ENCODE data around the gene ABCB8.

Gene ABCB8

DNA sequence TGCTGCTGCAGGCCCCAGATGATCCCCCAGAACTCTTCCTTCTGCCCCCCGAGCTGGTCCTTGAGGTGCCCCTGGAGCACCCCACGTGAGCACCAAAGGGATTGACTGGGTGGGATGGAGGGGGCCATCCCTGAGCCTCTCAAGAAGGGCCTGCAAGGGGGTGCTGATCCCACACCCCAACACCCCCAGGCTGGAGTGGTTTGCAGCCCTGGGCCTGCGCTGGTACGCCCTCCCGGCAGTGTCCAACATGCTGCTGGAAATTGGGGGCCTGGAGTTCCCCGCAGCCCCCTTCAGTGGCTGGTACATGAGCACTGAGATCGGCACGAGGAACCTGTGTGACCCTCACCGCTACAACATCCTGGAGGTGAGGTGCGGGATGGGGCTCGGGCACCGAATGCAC is 29.2 kb upstream of the ABCB8 start:
- Mint-ChIP-seq H3K4me3 (no peak overlapping the region), H3K27me3 (ENCODE audit: low read depth) (peaks cover 3% of the 10 kb centered on the region), H3K36me3 (ENCODE audit: low read depth) (no peaks in the 10 kb centered on the region), H3K9me3 (no peaks in the 10 kb centered on the region), H3K27ac (no peak overlapping the region), H3K4me1 (peaks cover 5% of the 10 kb centered on the region)
- TF ChIP-seq CTCF (IDR thresholded peaks at IDR 0.05; ENCODE audit: unreplicated experiment in 3 of 3) = no peak

GRCh38 chr7:150999497-151000230 is 28.6 kb upstream of the ABCB8 start:
- Mint-ChIP-seq H3K27me3 (ENCODE audit: low read depth) (peaks cover 3% of the 10 kb centered on the region), H3K27ac (no peak overlapping the region)

DNA sequence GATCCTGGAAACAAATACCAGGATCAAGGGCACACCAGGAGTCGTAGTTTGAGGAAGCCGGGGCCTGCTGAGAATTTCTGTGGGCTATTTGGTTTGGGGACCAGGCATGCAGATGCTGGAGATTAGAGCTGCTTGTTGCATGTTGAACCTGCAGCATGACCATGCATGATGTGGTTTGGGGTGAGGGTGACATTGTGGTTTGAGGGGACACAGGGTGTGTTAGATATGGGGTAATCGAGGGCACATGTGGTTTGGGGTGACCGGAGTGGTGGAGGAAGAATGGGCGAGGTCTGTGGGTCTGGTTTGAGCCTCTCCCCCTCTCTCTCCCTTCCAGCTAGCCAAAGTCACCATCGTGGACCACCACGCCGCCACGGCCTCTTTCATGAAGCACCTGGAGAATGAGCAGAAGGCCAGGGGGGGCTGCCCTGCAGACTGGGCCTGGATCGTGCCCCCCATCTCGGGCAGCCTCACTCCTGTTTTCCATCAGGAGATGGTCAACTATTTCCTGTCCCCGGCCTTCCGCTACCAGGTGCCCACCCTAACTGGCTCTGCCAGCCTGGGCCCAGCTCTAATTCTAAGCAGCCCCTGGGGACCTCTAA is 27.3 kb upstream of the ABCB8 start:
- no peak overlapping the region for H3K27ac Mint-ChIP-seq
- peaks cover 3% of the 10 kb centered on the region for H3K27me3 Mint-ChIP-seq (ENCODE audit: low read depth)
- H3K4me3 Mint-ChIP-seq = no peak overlapping the region
- no peak for TF ChIP-seq CTCF (IDR thresholded peaks at IDR 0.05; ENCODE audit: unreplicated experiment in 3 of 3)
- H3K4me1 Mint-ChIP-seq = peaks cover 5% of the 10 kb centered on the region
- H3K36me3 Mint-ChIP-seq (ENCODE audit: low read depth) = no peaks in the 10 kb centered on the region
- H3K9me3 Mint-ChIP-seq = no peaks in the 10 kb centered on the region

More at GRCh38 chr7:150999497-151000230, 28.6 kb upstream of the ABCB8 start:
- no peaks in the 10 kb centered on the region for H3K36me3 Mint-ChIP-seq (ENCODE audit: low read depth)
- H3K4me3 Mint-ChIP-seq = no peak overlapping the region
- no peaks in the 10 kb centered on the region for H3K9me3 Mint-ChIP-seq
- H3K4me1 Mint-ChIP-seq = peaks cover 5% of the 10 kb centered on the region
- TF ChIP-seq CTCF (IDR thresholded peaks at IDR 0.05; ENCODE audit: unreplicated experiment in 3 of 3) = no peak

DNA sequence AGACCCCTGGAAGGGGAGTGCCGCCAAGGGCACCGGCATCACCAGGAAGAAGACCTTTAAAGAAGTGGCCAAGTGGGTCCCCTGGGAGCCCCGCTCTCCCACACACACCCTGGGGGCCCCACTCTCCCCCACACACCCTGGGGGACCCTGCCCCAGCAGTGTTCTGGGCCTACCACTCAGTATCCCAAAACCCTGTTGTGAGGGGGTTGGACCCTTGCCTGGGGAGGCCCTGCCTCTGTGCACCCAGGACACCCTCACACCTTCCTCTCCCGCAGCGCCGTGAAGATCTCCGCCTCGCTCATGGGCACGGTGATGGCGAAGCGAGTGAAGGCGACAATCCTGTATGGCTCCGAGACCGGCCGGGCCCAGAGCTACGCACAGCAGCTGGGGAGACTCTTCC is 26.7 kb upstream of the ABCB8 start:
- TF ChIP-seq CTCF (IDR thresholded peaks at IDR 0.05; ENCODE audit: unreplicated experiment in 3 of 3) = no peak
- Mint-ChIP-seq H3K4me3 (no peak overlapping the region), H3K27ac (no peak overlapping the region), H3K4me1 (peaks cover 5% of the 10 kb centered on the region), H3K36me3 (ENCODE audit: low read depth) (no peaks in the 10 kb centered on the region), H3K27me3 (ENCODE audit: low read depth) (peaks cover 3% of the 10 kb centered on the region), H3K9me3 (no peaks in the 10 kb centered on the region)

GRCh38 chr7:151003572-151003971 is 24.7 kb upstream of the ABCB8 start:
- no peak for TF ChIP-seq CTCF (IDR thresholded peaks at IDR 0.05; ENCODE audit: unreplicated experiment in 3 of 3)
- no peak overlapping the region for H3K27ac Mint-ChIP-seq

DNA sequence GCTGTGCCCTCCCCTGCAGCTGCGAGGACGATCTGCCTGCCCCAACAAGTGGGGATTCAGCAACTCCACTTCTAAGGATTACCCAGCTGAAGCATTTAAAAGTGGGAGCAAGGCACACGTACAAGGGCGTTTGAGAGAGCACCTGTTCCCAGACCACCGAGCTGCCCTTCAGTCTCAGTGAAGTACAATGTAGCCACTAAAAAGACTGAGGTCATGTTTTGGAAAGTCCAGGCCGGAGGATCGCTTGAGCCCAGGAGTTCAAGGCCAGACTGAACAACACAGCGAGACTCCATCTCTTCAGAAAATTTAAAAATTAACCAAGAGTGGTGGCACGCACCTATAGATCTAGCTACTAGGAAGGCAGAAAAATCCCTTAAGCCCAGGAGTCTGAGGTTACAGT is 22.7 kb upstream of the ABCB8 start:
- no peak for TF ChIP-seq CTCF (IDR thresholded peaks at IDR 0.05; ENCODE audit: unreplicated experiment in 3 of 3)
- Mint-ChIP-seq H3K27ac (peak overlapping the region in 1 of 3 experiments; percentile 44), H3K9me3 (no peaks in the 10 kb centered on the region), H3K27me3 (ENCODE audit: low read depth) (peaks cover 7% of the 10 kb centered on the region), H3K4me1 (peaks cover 17% of the 10 kb centered on the region), H3K4me3 (no peak overlapping the region), H3K36me3 (ENCODE audit: low read depth) (no peaks in the 10 kb centered on the region)

More at GRCh38 chr7:151003572-151003971, 24.7 kb upstream of the ABCB8 start:
- Mint-ChIP-seq H3K4me1 (peaks cover 11% of the 10 kb centered on the region), H3K4me3 (no peak overlapping the region), H3K9me3 (no peaks in the 10 kb centered on the region), H3K27me3 (ENCODE audit: low read depth) (peaks cover 3% of the 10 kb centered on the region), H3K36me3 (ENCODE audit: low read depth) (no peaks in the 10 kb centered on the region)
